M059J (cell line): ENCODE measurements around the gene PI16. TPM values are rescaled to one million over a fixed set of nuclear protein-coding genes. Genes with fewer than 3 reads are reported as not detected.
"Not testable (repeated sequence)": the region's sequence is repeated elsewhere in the genome, so short reads cannot be mapped to it uniquely, and the experiment has no call there.

Experiments used
- DNase-seq: peaks from one replicate; pipeline ENCODE4 v3.0.0-alpha.2; 2012; ENCODE audit warnings: low read depth
- total RNA-seq: library from RNA; depleted of rRNA; stranded (reverse); fragments of >200 nt; shearing (Covaris generic); gene quantifications from 2 replicates; pipeline ENCODE4 v1.2.3, GENCODE V29; 2014

PI16 gene
- total RNA-seq, 1 experiment from 2014 or later: not detected

DNA sequence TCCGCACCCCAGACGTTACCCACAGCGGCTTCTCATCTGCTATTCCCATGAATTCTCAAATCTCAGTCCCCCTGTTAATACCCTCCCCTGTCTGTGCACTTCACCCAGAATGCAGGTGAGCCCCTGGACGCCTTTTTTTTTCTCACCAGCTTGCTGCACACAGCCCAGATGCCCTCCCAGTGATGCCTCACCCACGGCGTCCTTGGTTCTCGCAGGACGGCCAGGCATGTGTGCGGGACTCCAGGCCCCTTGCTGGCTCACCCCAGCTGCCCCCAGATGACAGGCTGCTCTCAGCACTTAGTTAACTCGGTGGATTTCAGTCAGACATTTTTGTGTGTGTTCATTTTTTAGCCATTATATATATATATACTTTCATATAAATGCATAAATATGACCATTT, 25.4 kb upstream of the PI16 start:
- no peak for DNase-seq

DNA sequence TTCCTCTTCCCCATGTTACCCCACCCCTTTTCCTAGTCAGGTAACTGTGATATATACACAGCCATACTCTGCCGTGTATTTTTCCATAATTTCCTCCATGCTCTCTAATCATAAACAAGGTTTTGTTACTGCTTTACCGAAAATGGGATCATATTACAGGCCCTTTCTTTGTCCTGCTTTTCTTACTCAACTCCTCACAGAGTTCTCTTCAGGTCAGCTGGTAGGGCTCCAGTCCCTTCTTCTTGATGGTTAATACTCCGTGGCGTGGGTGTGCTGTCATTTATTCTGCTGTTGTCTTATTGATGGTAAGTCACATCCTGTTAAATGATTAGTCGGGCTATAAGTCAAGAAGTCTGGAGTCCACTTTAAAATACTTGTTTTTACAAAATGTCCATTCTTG, 24.9 kb upstream of the PI16 start:
- peak; percentile 68 for DNase-seq

GRCh38 chr6:36930483-36930882, 24.1 kb upstream of the PI16 start:
- no peak for DNase-seq

- peak; percentile 82 for DNase-seq
These were observed 21.4 kb upstream of the PI16 start for GRCh38 chr6:36933102-36933501.

GRCh38 chr6:36933519-36933918, 21.0 kb upstream of the PI16 start:
- no peak for DNase-seq

- peak; percentile 49 for DNase-seq
These were observed 19.6 kb upstream of the PI16 start for GRCh38 chr6:36934901-36935300.

DNA sequence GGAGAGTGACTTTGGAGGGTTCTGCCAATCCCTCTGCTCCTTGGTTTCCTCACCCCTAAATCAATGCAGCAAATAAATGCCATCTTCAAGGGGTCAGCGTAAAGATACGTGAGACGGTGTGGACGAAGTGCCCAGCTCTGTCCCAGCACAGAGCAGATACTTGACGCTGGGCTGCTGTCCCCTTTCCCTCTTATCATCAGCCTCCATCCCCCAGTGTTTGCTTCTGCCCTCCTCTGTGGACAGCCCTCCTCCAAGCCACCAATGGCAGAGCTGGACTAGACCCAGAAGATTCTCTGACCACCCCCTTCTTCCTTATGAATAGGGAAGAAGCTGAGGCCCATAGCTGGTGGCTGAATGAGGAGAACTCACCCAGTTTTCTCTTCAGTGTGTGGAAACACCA, 17.7 kb upstream of the PI16 start:
- DNase-seq: no peak

- DNase-seq: no peak
These were observed 16.6 kb upstream of the PI16 start for GRCh38 chr6:36937896-36938295.

DNA sequence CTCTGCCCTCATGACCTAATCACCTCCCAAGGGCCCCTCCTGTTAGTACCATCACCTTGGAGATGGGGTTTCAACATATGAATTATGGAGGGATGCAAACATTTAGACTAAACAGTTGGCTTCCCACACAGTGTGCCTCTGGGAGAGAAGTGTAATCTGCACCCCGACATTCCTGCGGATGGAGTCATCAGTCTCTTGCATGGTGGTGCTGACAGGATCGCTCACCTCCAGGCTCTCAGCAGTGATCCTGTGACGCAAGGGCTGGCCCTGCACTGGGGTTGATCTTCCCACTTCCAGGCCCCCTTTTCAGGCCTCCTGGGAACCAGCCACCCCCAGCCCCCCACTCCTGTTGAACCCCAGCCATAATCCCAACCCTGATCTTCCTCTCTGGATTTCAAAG, 16.0 kb upstream of the PI16 start:
- DNase-seq: peak; percentile 95

- DNase-seq: not testable (repeated sequence)
These were observed 15.5 kb upstream of the PI16 start for GRCh38 chr6:36939005-36939404.

DNA sequence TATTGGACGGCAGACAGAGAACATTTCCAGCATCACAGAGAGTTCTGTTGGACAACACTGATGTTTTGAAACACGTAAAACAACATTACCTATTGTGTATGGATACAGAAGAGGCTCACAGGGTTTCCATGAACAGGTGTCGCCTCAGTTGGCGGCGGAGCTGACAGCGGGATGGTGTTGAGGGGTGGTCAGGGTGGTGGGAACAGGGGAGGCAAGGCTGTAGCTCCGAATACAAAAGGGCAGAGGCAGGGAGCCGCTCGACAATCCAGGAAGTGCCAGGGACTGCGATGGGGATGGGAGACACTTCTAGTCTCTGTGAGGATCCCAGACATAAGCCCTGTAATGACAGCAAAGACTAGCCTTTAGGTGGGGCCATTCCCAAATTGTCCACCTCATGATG, 14.5 kb upstream of the PI16 start:
- DNase-seq: no peak

GRCh38 chr6:36941561-36941960, 13.0 kb upstream of the PI16 start:
- not testable (repeated sequence) for DNase-seq

- not testable (repeated sequence) for DNase-seq
These were observed 12.2 kb upstream of the PI16 start for GRCh38 chr6:36942329-36942728.

DNA sequence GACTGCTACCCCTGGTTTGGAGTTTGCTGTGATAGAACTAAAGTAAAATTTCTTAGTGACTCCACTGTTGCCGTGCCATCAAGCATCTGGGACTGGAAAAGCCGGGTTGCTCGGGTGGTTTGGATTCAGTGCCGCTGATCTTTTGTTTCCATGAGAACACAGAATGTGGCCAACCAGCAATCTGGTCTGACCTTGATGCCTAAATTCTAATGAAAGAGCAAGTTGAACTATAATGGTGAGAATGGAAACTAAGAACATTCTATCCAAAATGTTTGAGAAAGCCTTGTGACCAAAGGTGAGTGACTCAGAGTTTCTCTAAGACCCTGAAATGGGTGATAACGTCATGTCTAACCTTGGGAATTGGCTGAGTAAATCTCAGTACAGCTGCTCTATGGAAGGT, 9.9 kb upstream of the PI16 start:
- DNase-seq: peak; percentile 55

GRCh38 chr6:36945301-36945700, 9.2 kb upstream of the PI16 start:
- no peak for DNase-seq

- no peak for DNase-seq
These were observed 8.0 kb upstream of the PI16 start for GRCh38 chr6:36946526-36946925.

- DNase-seq: no peak
These were observed 6.8 kb upstream of the PI16 start for GRCh38 chr6:36947570-36948351.

- DNase-seq: not testable (repeated sequence)
These were observed 5.5 kb upstream of the PI16 start for GRCh38 chr6:36949076-36949475.

DNA sequence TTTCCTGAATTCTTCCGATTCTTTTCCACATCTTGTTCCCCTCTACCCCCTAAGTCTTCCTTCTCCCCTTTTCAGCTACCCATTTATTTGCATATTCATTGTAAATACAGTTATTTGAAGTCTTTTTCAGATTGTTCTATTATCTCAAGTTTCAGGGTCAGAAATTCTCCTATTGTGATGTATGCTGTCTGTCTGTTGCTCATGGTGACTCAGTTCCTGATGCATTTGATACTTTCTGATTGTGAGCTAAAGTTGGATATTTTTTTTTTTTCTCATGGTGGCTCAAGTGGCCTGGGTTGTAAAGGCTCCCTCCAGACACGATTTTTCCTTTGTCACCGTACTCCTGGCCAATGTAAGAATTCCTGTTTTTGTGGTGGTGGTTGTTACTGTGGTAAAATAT, 4.9 kb upstream of the PI16 start:
- peak; percentile 77 for DNase-seq

DNA sequence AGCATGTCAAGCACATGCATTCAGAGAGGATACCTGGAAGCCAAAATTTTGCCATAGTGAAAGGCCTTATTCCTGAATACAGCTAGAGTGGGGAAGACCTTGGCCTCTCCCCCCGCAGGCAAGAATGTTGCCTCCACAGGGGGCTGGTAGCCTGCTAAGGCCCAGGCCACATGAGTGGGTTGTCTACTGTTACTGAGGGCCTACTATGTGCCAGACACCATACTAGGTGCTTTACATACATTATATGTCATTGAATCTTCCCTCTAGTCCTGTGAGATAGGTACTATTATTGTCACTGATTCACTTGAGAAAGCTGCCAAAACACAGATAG, 642 bp upstream of the PI16 start:
- DNase-seq: no peak

DNA sequence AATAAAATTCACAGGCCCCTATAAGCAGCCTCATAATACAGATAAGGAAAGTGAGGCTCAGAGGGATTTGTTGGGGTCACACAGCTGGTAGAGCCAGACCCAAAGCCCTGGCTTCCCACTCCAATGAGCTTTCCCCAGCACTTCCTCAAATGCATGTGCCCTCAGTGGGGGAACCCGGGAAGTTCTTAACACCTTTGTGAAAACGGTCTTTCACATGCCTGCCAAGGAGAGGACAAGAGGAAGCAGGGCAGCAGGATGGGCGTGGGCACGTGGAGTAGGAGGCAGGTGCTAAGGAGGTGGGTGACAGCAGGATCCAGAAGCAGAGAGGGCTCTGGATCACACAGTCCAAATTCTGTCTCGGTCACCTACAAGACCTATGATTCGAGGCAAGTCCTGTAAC, 598 bp downstream of the PI16 start:
- DNase-seq: no peak

DNA sequence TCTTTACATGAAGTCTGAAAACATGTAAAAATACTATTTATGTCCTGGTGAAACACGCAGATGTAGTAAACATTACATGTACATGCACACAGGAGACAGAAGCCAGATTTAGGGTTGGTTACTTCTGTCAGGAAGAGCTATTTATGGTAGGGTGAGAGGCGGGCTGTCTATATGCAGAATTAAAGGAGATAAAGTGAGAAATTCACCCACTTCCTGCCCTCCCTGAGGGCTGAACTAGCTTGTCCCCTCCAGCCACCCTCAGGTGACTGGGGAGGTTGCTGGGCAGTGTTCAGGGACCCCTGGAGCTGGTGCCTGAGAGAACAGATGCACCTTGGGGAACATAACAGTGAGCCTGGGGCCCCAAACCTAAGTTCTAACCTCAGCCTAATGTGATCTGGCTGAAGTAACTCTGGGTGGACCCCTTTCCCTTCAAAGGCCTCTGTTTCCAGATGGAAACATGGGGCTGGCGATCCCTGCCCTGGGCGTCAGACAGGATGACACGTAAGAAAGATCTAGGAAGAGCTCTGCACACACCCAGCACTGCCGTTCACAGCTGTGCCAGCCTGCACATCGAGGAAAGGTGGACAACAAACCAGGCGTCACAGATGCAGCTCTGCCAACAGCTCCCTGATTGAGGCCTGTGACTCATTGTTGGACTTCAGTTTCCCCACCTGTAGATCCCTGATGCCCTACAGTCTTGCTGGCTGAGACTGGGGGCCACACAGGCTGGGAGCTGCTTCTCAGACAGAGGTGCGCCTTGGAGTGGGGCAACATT, 1.3 kb downstream of the PI16 start:
- DNase-seq: peak; percentile 75

- no peak for DNase-seq
These were observed 1.9 kb downstream of the PI16 start for GRCh38 chr6:36956446-36956820.
